K562 (cell line): ENCODE data around the gene ART4. TPM values are rescaled to one million over a fixed set of nuclear protein-coding genes. Genes with fewer than 3 reads are reported as not detected.

Experiments
- BDP1 ChIP-seq: IDR thresholded peaks from 3 replicates; pipeline ENCODE4 v1.6.1; 2011; ENCODE audit not compliant: insufficient read length, insufficient read depth
- BRF2 ChIP-seq: IDR thresholded peaks from 3 replicates; pipeline ENCODE4 v1.6.1; 2011; ENCODE audit warnings: borderline replicate concordance, mild to moderate bottlenecking; ENCODE audit not compliant: insufficient read length, insufficient read depth
- CHCHD3 ChIP-seq: fragments of 250-450 bp; sonication (Bioruptor Pico); IDR thresholded peaks from 2 replicates; pipeline ENCODE4 v2.1.2; 2022; ENCODE audit warnings: mild to moderate bottlenecking
- ELK3 ChIP-seq: fragments of 450-650 bp; formaldehyde crosslinking; IDR thresholded peaks from 2 replicates; pipeline ENCODE4 v1.4.0; 2020; ENCODE audit warnings: mild to moderate bottlenecking
- GTF2A2 ChIP-seq: IDR thresholded peaks from 2 replicates; pipeline ENCODE4 v1.6.1; 2016; ENCODE audit warnings: mild to moderate bottlenecking, missing genetic modification characterization, missing compliant biosample characterization
- HDAC3 ChIP-seq: fragments of 450-650 bp; IDR thresholded peaks from 2 replicates; pipeline ENCODE4 v1.6.1; 2018; ENCODE audit warnings: borderline replicate concordance, mild to moderate bottlenecking, moderate library complexity; ENCODE audit not compliant: partially characterized antibody
- LEF1 ChIP-seq: fragments of 450-650 bp; IDR thresholded peaks from 2 replicates; pipeline ENCODE4 v1.6.1; 2016; ENCODE audit warnings: mild to moderate bottlenecking
- OTX1 ChIP-seq: fragments of 450-650 bp; formaldehyde crosslinking; IDR thresholded peaks from 2 replicates; pipeline ENCODE4 v1.4.0; 2022; ENCODE audit warnings: mild to moderate bottlenecking
- PRDM10 ChIP-seq: fragments of 450-650 bp; IDR thresholded peaks from 2 replicates; pipeline ENCODE4 v1.6.1; 2018; ENCODE audit not compliant: partially characterized antibody
- REST ChIP-seq, 2 experiments: fragments of 450-650 bp; formaldehyde crosslinking in 1 of 2; IDR thresholded peaks; 2 replicates each; pipeline versions ENCODE4 v1.4.0 to v1.6.1; 2014 to 2020; ENCODE audit warnings: mild to moderate bottlenecking in 2 of 2, borderline replicate concordance in 1 of 2, low read depth in 1 of 2
- SNIP1 ChIP-seq: fragments of 450-650 bp; IDR thresholded peaks from 2 replicates; pipeline ENCODE4 v1.7.1; 2017; ENCODE audit warnings: low read depth, mild to moderate bottlenecking
- TSC22D4 ChIP-seq: fragments of 450-650 bp; IDR thresholded peaks from 2 replicates; pipeline ENCODE4 v1.6.1; 2016; ENCODE audit warnings: missing genetic modification characterization, missing biosample characterization, control low read depth
- ZNF695 ChIP-seq: fragments of 450-650 bp; formaldehyde crosslinking; IDR thresholded peaks from 2 replicates; pipeline ENCODE4 v1.4.0; 2020; ENCODE audit warnings: mild to moderate bottlenecking, moderate library complexity
- polyA plus RNA-seq, 8 experiments: library from polyadenylated mRNA; depleted of rRNA in 4 of 8; stranded (reverse) in 5 of 8; unstranded in 3 of 8; fragments of >200 nt; fragmentation: Nextera tagmentation in 2 of 8; fragmentation: Illumina TruSeq in 1 of 8; extraction: Ambion mirVana in 2 of 8; extraction: Trizol in 1 of 8; gene quantifications; 2 replicates each; pipeline versions ENCODE4 v1.2.1 to v1.2.3, GENCODE V29; 2011 to 2014; ENCODE audit warnings: inconsistent platforms in 1 of 8, missing spikeins in 1 of 8
- total RNA-seq, 7 experiments: library from RNA; depleted of rRNA in 6 of 7; stranded (reverse); fragments of >200 nt in 6 of 7; fragmentation: Illumina TruSeq in 2 of 7; extraction: Trizol in 2 of 7; gene quantifications; 2 replicates each; pipeline versions ENCODE4 v1.2.1 to v1.2.3, GENCODE V29; 2011 to 2021; ENCODE audit warnings: low replicate concordance in 1 of 7

Gene ART4
- total and polyA plus RNA-seq, 9 of the 15 experiments (the other 6 are each of a cell fraction or from before 2014, with no cell fraction given) = 0.07 TPM; not detected in 8

GRCh38 chr12:14803011-14803829 is 40.1 kb downstream of the ART4 start, which contains the start of the genes C12orf60 and WBP11 (continued):
- no peak for TF ChIP-seq ELK3 (CRISPR knock-in tag)
- TF ChIP-seq BRF2 = no peak
- TF ChIP-seq SNIP1 = peak; percentile 55; the same call in 1 of the 2 replicates
- no peak for TF ChIP-seq CHCHD3 (CRISPR knock-in tag)
- no peak for TF ChIP-seq BDP1
- no peak for TF ChIP-seq TSC22D4 (tag)
- TF ChIP-seq LEF1 = no peak
- no peak for TF ChIP-seq HDAC3
- TF ChIP-seq GTF2A2 (tag) = no peak
- TF ChIP-seq OTX1 (CRISPR knock-in tag) = no peak
- no peak for TF ChIP-seq ZNF695
- peak; percentile 23 for TF ChIP-seq PRDM10
- no peak for TF ChIP-seq REST (IDR thresholded peaks at IDR 0.05; ENCODE audit: borderline replicate concordance)
- no peak for TF ChIP-seq REST (CRISPR knock-in tag; IDR thresholded peaks at IDR 0.05; ENCODE audit: low read depth)
